22Rv1 (cell line): Measurements from ENCODE around the gene CYP26C1.

Experiments
- CTCF ChIP-seq: fragments of 450-650 bp; IDR thresholded peaks from 2 replicates; pipeline ENCODE4 v1.5.1; 2017; ENCODE audit warnings: mild to moderate bottlenecking
- ZFX ChIP-seq: fragments of 450-650 bp; IDR thresholded peaks from 2 replicates; pipeline ENCODE4 v1.6.1; 2017; ENCODE audit warnings: antibody characterized with exemption, borderline replicate concordance

- TF ChIP-seq CTCF: no peak
- no peak for TF ChIP-seq ZFX
Measured at GRCh38 chr10:93110472-93111146, 50.0 kb downstream of the CYP26C1 start.
